Ishikawa (cell line): ENCODE data around the gene SGTA.
A peak's percentile ranks its signal among the peaks of the same experiment; 100 is the strongest.

Source experiments
- CEBPB ChIP-seq: IDR thresholded peaks from 2 replicates; pipeline ENCODE4 v1.6.1; 2012
- CREB1 ChIP-seq: IDR thresholded peaks from 2 replicates; pipeline ENCODE4 v1.6.1; 2012; ENCODE audit warnings: low read depth
- EGR1 ChIP-seq: IDR thresholded peaks from 2 replicates; pipeline ENCODE4 v1.6.1; 2012
- EP300 ChIP-seq: IDR thresholded peaks from 2 replicates; pipeline ENCODE4 v1.6.1; 2012; ENCODE audit warnings: borderline replicate concordance
- FOXM1 ChIP-seq: IDR thresholded peaks from 2 replicates; pipeline ENCODE4 v1.6.1; 2012; ENCODE audit warnings: low read depth, borderline replicate concordance
- NFIC ChIP-seq: IDR thresholded peaks from 2 replicates; pipeline ENCODE4 v1.6.1; 2012
- RAD21 ChIP-seq: IDR thresholded peaks from 2 replicates; pipeline ENCODE4 v1.6.1; 2012; ENCODE audit warnings: low read depth
- TAF1 ChIP-seq: IDR thresholded peaks from 2 replicates; pipeline ENCODE4 v1.6.1; 2012; ENCODE audit warnings: low read depth, mild to moderate bottlenecking
- TCF12 ChIP-seq: IDR thresholded peaks from 2 replicates; pipeline ENCODE4 v1.6.1; 2012; ENCODE audit warnings: low read depth
- TEAD4 ChIP-seq: IDR thresholded peaks from 2 replicates; pipeline ENCODE4 v1.6.1; 2012
- YY1 ChIP-seq: IDR thresholded peaks from 2 replicates; pipeline ENCODE4 v1.6.1; 2012; ENCODE audit warnings: low read depth
- ZBTB7A ChIP-seq: IDR thresholded peaks from 2 replicates; pipeline ENCODE4 v1.6.1; 2012; ENCODE audit warnings: low read depth
- TF ChIP-seq, protein P1 (sequence below): IDR thresholded peaks from 2 replicates; pipeline ENCODE4 v1.6.1; 2012; ENCODE audit warnings: low read depth, mild to moderate bottlenecking
- TF ChIP-seq, protein P2 (sequence below): IDR thresholded peaks from 2 replicates; pipeline ENCODE4 v1.6.1; 2012
- TF ChIP-seq, protein P3 (sequence below): IDR thresholded peaks from 2 replicates; pipeline ENCODE4 v1.6.1; 2012

SGTA gene

DNA sequence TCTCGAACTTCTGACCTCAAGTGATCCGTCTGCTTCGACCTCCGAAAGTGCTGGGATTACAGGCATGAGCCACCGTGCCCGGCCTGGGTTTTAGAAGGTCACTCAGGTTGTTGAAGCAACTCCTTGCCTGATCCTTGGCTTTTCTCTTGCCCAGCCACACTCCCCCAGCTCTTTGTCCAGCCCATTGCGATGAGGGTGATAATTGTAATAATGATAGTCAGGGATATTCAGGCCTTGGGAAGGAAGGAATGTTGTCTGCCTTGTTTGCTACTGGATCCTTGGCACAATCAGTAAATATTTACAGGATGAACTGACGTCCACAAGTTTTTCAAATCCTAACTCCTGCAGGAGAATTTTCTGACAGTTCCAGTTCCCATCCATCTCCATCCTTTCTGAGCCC, 4.0 kb upstream of the SGTA start:
- TF ChIP-seq EGR1 (no peak), EP300 (no peak), CEBPB (no peak)
- TF ChIP-seq, protein P1, sequence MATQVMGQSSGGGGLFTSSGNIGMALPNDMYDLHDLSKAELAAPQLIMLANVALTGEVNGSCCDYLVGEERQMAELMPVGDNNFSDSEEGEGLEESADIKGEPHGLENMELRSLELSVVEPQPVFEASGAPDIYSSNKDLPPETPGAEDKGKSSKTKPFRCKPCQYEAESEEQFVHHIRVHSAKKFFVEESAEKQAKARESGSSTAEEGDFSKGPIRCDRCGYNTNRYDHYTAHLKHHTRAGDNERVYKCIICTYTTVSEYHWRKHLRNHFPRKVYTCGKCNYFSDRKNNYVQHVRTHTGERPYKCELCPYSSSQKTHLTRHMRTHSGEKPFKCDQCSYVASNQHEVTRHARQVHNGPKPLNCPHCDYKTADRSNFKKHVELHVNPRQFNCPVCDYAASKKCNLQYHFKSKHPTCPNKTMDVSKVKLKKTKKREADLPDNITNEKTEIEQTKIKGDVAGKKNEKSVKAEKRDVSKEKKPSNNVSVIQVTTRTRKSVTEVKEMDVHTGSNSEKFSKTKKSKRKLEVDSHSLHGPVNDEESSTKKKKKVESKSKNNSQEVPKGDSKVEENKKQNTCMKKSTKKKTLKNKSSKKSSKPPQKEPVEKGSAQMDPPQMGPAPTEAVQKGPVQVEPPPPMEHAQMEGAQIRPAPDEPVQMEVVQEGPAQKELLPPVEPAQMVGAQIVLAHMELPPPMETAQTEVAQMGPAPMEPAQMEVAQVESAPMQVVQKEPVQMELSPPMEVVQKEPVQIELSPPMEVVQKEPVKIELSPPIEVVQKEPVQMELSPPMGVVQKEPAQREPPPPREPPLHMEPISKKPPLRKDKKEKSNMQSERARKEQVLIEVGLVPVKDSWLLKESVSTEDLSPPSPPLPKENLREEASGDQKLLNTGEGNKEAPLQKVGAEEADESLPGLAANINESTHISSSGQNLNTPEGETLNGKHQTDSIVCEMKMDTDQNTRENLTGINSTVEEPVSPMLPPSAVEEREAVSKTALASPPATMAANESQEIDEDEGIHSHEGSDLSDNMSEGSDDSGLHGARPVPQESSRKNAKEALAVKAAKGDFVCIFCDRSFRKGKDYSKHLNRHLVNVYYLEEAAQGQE = no peak

DNA sequence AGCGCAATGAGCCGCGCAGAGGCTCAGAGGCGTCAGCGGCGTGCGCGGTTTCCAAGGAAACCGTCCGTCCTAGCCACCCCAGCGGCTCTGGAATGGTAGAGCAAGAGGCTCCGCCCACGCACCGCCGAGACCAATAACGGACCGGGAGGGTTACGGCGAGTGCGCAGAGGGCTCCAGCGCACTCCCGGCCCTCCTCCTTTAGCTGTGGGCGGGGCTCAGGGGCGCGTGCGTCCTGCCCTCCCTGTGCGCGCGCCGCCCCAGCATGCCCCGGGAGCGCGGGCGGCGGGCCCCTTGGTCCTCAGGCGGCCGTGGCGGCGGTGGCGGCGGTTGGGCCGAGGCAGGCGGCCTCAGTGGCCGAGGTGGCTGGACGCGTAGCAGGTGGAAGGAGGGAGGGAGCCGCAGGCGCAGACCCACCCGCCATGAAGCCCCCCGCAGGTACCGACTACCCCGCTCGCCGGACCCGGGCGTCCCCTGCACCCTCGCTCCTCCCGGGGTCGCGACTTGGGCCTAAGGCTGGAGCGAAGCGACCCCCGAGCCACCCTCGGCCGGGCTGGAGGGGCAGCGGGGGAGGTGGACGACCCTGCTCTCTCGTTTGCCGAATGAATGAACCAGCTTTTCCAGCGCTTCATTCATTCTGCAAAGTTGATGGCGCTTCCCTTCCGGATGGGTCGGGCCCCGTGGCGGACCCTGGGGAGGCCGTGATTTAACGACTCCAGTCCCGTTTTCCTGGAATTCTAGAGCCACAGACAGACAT, 2.3 kb upstream of the SGTA start, which contains the start of gene THOP1:
Gene THOP1 (plus strand): TSS at position 260 of the 754 bp plus-strand sequence. CDS start 160 bp downstream, at position 420.
- TF ChIP-seq CEBPB = no peak
- TF ChIP-seq, protein P1 = no peak
- no peak for TF ChIP-seq TCF12
- TF ChIP-seq FOXM1 = no peak
- TF ChIP-seq EP300 = no peak
- TF ChIP-seq TEAD4 = peak; percentile 19; the same call in 1 of the 2 replicates
- peak; percentile 86 for TF ChIP-seq TAF1
- TF ChIP-seq CREB1 = no peak
- TF ChIP-seq RAD21 = no peak
- peak; percentile 81; the same call in 1 of the 2 replicates for TF ChIP-seq ZBTB7A
- TF ChIP-seq EGR1 = peak; percentile 93
- TF ChIP-seq, protein P2, sequence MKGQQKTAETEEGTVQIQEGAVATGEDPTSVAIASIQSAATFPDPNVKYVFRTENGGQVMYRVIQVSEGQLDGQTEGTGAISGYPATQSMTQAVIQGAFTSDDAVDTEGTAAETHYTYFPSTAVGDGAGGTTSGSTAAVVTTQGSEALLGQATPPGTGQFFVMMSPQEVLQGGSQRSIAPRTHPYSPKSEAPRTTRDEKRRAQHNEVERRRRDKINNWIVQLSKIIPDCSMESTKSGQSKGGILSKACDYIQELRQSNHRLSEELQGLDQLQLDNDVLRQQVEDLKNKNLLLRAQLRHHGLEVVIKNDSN = 0 out of 2 replicates have a peak, but pooled peaks have one; percentile 23
- peak; percentile 59; the same call in 1 of the 2 replicates for TF ChIP-seq YY1
- TF ChIP-seq NFIC = no peak; the same call in 1 of the 2 replicates
- TF ChIP-seq, protein P3, sequence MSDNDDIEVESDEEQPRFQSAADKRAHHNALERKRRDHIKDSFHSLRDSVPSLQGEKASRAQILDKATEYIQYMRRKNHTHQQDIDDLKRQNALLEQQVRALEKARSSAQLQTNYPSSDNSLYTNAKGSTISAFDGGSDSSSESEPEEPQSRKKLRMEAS = peak; percentile 80

DNA sequence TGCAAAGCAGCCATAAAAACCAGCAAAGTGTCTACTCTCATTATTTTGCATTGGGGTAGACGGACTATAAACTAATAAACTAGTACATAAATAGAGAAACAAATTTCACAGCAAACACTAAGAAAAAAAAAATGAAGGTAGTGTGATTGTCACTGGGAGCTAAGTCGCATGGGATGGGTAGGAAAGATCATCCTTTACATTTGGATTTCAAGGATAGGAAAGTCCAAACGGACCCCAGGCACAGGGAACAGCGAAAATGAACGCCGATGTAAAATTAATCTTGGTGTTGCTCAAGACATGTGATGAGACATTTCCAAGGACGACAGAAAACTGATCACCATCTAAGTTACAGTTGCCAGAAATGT, 690 bp upstream of the SGTA start:
- TF ChIP-seq RAD21 = no peak
- no peak for TF ChIP-seq TCF12
- no peak for TF ChIP-seq TAF1
- TF ChIP-seq, protein P1 = no peak

DNA sequence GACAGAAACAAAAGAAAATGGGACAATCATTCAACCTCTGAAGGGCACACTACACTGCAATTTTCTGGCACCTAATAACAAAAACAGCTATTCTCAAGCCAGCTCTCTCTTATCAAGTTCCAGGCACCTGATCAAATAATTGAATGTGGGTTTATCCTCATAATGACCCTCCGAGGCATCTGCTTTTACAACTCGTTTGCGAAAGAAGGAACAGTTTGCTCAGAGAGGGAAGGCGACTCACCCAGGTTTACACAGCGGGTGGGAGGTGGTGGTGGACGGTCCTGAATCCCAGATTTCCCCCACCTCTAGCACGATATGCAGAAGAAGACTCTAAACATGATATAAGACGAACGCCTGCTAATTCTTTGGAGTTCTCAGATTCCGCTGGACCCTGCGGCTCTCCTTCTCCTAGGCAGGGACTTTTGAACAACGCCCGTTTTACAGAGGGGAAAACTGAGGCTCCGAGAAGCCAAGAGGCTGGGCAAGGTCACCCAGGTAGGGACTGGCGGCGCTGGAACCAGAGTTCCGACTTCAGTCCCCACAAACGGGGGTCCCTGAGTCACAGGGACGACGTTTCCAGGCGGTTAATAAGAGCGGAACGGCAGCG, 641 bp downstream of the SGTA start:
- TF ChIP-seq EP300 (no peak), CREB1 (no peak), TEAD4 (no peak), FOXM1 (no peak), TCF12 (no peak), NFIC (no peak), TAF1 (no peak)

DNA sequence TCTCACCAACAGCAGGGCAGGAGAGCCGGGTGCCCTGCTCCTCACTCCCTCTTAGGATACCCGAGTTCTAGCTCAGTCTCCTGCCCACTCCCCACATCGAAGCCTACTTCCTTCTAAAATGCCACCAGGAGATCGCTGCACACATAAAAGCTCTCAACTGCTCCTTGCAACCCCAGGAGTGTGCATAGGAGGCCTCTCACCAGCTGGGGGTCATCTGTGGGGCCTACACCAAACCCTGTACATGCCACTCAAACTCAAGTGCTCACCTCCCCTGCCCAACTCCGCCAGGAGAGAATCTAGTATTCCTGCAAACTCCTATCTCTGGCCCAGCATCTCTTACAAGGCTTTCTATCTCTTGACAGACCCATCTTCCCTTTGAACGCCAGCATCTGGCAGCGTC, 2.8 kb downstream of the SGTA start:
- TF ChIP-seq, protein P3 = no peak
- no peak for TF ChIP-seq CEBPB
- TF ChIP-seq ZBTB7A = no peak
- TF ChIP-seq TCF12 = no peak
- TF ChIP-seq TEAD4 = no peak
- no peak for TF ChIP-seq CREB1
- TF ChIP-seq, protein P1 = no peak
- TF ChIP-seq RAD21 = no peak
- no peak for TF ChIP-seq EP300
